K562 (cell line): Measurements from ENCODE around the gene ESR2. TPM values are rescaled to one million over a fixed set of nuclear protein-coding genes. Genes with fewer than 3 reads are reported as not detected.

Experiments
- ATAC-seq: fragments of 200-7000 bp; cut with Tn5 transposase; 3 replicates; pipeline ENCODE4 v1.9.1; 2020; ENCODE audit warnings: moderate library complexity
- BruUV-seq: library from RNA; stranded (reverse); fragments of 400-500 nt; replicated peaks from 2 replicates; lab custom pipeline; 2021; lab: Mats Ljungman, UMichigan
- CTCF ChIA-PET: fragments of 300-600 bp; formaldehyde crosslinking; extraction: SDS; loops from one replicate; lab custom pipeline; 2021; ENCODE audit warnings: low intra/inter-chr PET ratio; lab: Yijun Ruan, JAX
- POLR2A ChIA-PET: fragments of 300-600, 350-650 bp; sonication (Branson Sonifier 250); formaldehyde crosslinking; extraction: SDS; loops from one replicate; lab custom pipeline; 2021; ENCODE audit warnings: antibody characterized with exemption, inconsistent platforms; lab: Yijun Ruan, JAX
- DNase-seq, 4 experiments: peaks; one replicate each; pipeline versions ENCODE4 v3.0.0 to v3.0.0-alpha.2; 2011 to 2018; ENCODE audit warnings: low spot score in 3 of 4, mixed read lengths in 3 of 4; ENCODE audit errors: extremely low read depth in 1 of 4
- FAIRE-seq: peaks from 2 replicates; lab custom pipeline; 2011; peaks lifted over from hg19 to GRCh38; lab: Jason Lieb, UNC
- H2AFZ ChIP-seq: 2 replicates; pipeline ENCODE4 v1.6.0; 2011; ENCODE audit warnings: low read depth, low read length, control low read depth, inconsistent platforms
- H3K27ac ChIP-seq: fragments of 200-600 bp; 3 replicates; pipeline ENCODE4 v1.8.0; 2011; ENCODE audit warnings: low read depth, mild to moderate bottlenecking, control low read depth, inconsistent platforms, low read length, moderate library complexity, mixed read lengths; ENCODE audit errors: extremely low read depth
- H3K27me3 ChIP-seq, 2 experiments: fragments of 300-600 bp in 1 of 2; 2 replicates in 1 of 2; 3 replicates in 1 of 2; pipeline versions ENCODE4 v1.6.0 to v1.8.0; 2011; ENCODE audit warnings: inconsistent platforms in 2 of 2, low read length in 2 of 2, mild to moderate bottlenecking in 1 of 2, mixed read lengths in 1 of 2, moderate library complexity in 1 of 2; ENCODE audit not compliant: control insufficient read depth in 2 of 2, insufficient read depth in 2 of 2
- H3K36me3 ChIP-seq: fragments of 300-600 bp; 3 replicates; pipeline ENCODE4 v1.8.0; 2011; ENCODE audit warnings: mild to moderate bottlenecking, low read length, inconsistent platforms; ENCODE audit not compliant: control insufficient read depth, insufficient read depth
- H3K4me1 ChIP-seq, 2 experiments: fragments of 200-600 bp in 1 of 2; replicated peaks in 1 of 2; 2 replicates in 1 of 2; 3 replicates in 1 of 2; pipeline versions ENCODE4 v1.5.1 to v1.8.0; 2011; ENCODE audit warnings: inconsistent platforms in 2 of 2, low read length in 2 of 2, mild to moderate bottlenecking in 1 of 2, mixed read lengths in 1 of 2, moderate library complexity in 1 of 2; ENCODE audit not compliant: control insufficient read depth in 2 of 2, insufficient read depth in 2 of 2
- H3K4me2 ChIP-seq: 2 replicates; pipeline ENCODE4 v1.6.1; 2011; ENCODE audit warnings: low read length, control low read depth, inconsistent platforms, mixed read lengths; ENCODE audit not compliant: insufficient read depth
- H3K4me3 ChIP-seq: fragments of 200-600 bp; sonication (generic), shearing (Covaris generic); 2 replicates; pipeline ENCODE4 v1.5.1; 2016; ENCODE audit warnings: control low read depth, inconsistent platforms
- H3K79me2 ChIP-seq: fragments of 200-600 bp; 3 replicates; pipeline ENCODE4 v1.8.0; 2011; ENCODE audit warnings: low read length, inconsistent platforms; ENCODE audit not compliant: control insufficient read depth, insufficient read depth
- H3K9ac ChIP-seq, 2 experiments: 2 replicates each; pipeline versions ENCODE4 v1.6.0 to v1.6.1; 2011; ENCODE audit warnings: low read depth in 2 of 2, low read length in 2 of 2, control low read depth in 1 of 2, inconsistent platforms in 1 of 2, mild to moderate bottlenecking in 1 of 2, mixed read lengths in 1 of 2; ENCODE audit not compliant: insufficient read depth in 1 of 2
- H3K9me1 ChIP-seq: one replicate; pipeline ENCODE4 v1.6.0; 2011; ENCODE audit warnings: inconsistent platforms, mild to moderate bottlenecking, low read length, moderate library complexity; ENCODE audit not compliant: control insufficient read depth, insufficient read depth
- H3K9me3 ChIP-seq: replicated peaks from 2 replicates; pipeline ENCODE4 v1.5.1; 2011; ENCODE audit warnings: low read depth, low read length, inconsistent platforms; ENCODE audit not compliant: control insufficient read depth, insufficient read depth
- H4K20me1 ChIP-seq: replicated peaks from 2 replicates; pipeline ENCODE4 v1.6.1; 2011; ENCODE audit warnings: low read length, inconsistent platforms, mixed read lengths; ENCODE audit not compliant: control insufficient read depth, insufficient read depth
- CTCF ChIP-seq, 3 experiments: IDR thresholded peaks in 2 of 3; conservative IDR thresholded peaks in 1 of 3; 2 replicates each; pipeline ENCODE4 v1.5.1; 2011 to 2012; ENCODE audit warnings: low read length in 3 of 3, mild to moderate bottlenecking in 3 of 3, control low read depth in 2 of 3, improper control_type of control experiment in 1 of 3, inconsistent platforms in 1 of 3, low read depth in 1 of 3, mixed read lengths in 1 of 3, moderate library complexity in 1 of 3; ENCODE audit not compliant: insufficient read depth in 2 of 3
- ELF4 ChIP-seq: fragments of 450-650 bp; formaldehyde crosslinking; IDR thresholded peaks from 2 replicates; pipeline ENCODE4 v1.4.0; 2022; ENCODE audit warnings: missing genetic modification characterization
- ETS2 ChIP-seq: IDR thresholded peaks from 2 replicates; pipeline ENCODE4 v1.6.1; 2016; ENCODE audit warnings: borderline replicate concordance, missing genetic modification characterization, mild to moderate bottlenecking, moderate library complexity, missing compliant biosample characterization; ENCODE audit not compliant: poor library complexity, severe bottlenecking
- GTF3C2 ChIP-seq: IDR thresholded peaks from 3 replicates; pipeline ENCODE4 v1.6.1; 2011; ENCODE audit warnings: borderline replicate concordance, mild to moderate bottlenecking, moderate library complexity; ENCODE audit not compliant: insufficient read length; ENCODE audit errors: extremely low read depth
- HSF4 ChIP-seq: fragments of 250-450 bp; sonication (Bioruptor Pico); IDR thresholded peaks from 2 replicates; pipeline ENCODE4 v2.1.2; 2022; ENCODE audit warnings: mild to moderate bottlenecking, moderate library complexity, borderline replicate concordance
- SPI1 ChIP-seq: IDR thresholded peaks from 2 replicates; pipeline ENCODE4 v1.6.1; 2011; ENCODE audit warnings: low read depth, low read length, control low read depth, borderline replicate concordance
- SRF ChIP-seq, 2 experiments: fragments of 250-450, 450-650 bp in 1 of 2; sonication (Bioruptor Pico) in 1 of 2; sonication (generic) in 1 of 2; formaldehyde crosslinking; IDR thresholded peaks; 2 replicates each; pipeline versions ENCODE4 v1.5.0 to v1.5.1; 2020 to 2022; ENCODE audit warnings: mild to moderate bottlenecking in 1 of 2, missing genetic modification reagents in 1 of 2
- ZNF24 ChIP-seq: fragments of 450-650 bp; IDR thresholded peaks from 2 replicates; pipeline ENCODE4 v1.6.1; 2016
- ZNF398 ChIP-seq: fragments of 250-450 bp; sonication (Bioruptor Pico); IDR thresholded peaks from 2 replicates; pipeline ENCODE4 v1.8.0; 2021; ENCODE audit warnings: moderate library complexity, mild to moderate bottlenecking, inconsistent platforms
- ZNF592 ChIP-seq: fragments of 450-650 bp; IDR thresholded peaks from 2 replicates; pipeline ENCODE4 v1.6.1; 2017; ENCODE audit warnings: antibody characterized with exemption, mild to moderate bottlenecking
- ZNF668 ChIP-seq: fragments of 250-450 bp; sonication (Bioruptor Pico); IDR thresholded peaks from 2 replicates; pipeline ENCODE4 v1.8.0; 2022; ENCODE audit warnings: mild to moderate bottlenecking, inconsistent platforms
- WGBS: fragments of 100-300 bp; shearing (Covaris generic); methylation state at CpG from one replicate; pipeline ENCODE4 v1.1.6; 2016; ENCODE audit warnings: low coverage, mixed read lengths; ENCODE audit not compliant: insufficient coverage; ENCODE audit errors: missing lambda C conversion rate; 5-methylcytosine and 5-hydroxymethylcytosine counted together
- in situ Hi-C: fragments of 300-500 bp; cut with MboI; formaldehyde crosslinking; loops from 4 replicates; pipeline ENCODE4 v1.15.0; 2018; ENCODE audit warnings: inconsistent platforms, mixed read lengths
- intact Hi-C: fragments of 100-400 bp; cut with micrococcal nuclease; formaldehyde crosslinking; loops from 2 replicates; pipeline ENCODE4 v1.14.2; 2022
- polyA plus RNA-seq, 8 experiments: library from polyadenylated mRNA; depleted of rRNA in 4 of 8; stranded (reverse) in 5 of 8; unstranded in 3 of 8; fragments of >200 nt; fragmentation: Nextera tagmentation in 2 of 8; fragmentation: Illumina TruSeq in 1 of 8; extraction: Ambion mirVana in 2 of 8; extraction: Trizol in 1 of 8; gene quantifications; 2 replicates each; pipeline versions ENCODE4 v1.2.1 to v1.2.3, GENCODE V29; 2011 to 2014; ENCODE audit warnings: inconsistent platforms in 1 of 8, missing spikeins in 1 of 8
- total RNA-seq, 7 experiments: library from RNA; depleted of rRNA in 6 of 7; stranded (reverse); fragments of >200 nt in 6 of 7; fragmentation: Illumina TruSeq in 2 of 7; extraction: Trizol in 2 of 7; gene quantifications; 2 replicates each; pipeline versions ENCODE4 v1.2.1 to v1.2.3, GENCODE V29; 2011 to 2021; ENCODE audit warnings: low replicate concordance in 1 of 7

ESR2 gene
- total and polyA plus RNA-seq, 9 of the 15 experiments (the other 6 are each of a cell fraction or from before 2014, with no cell fraction given): 0.07 to 3.8 (median 2.0) TPM

- WGBS: 12% methylated on average over 7 of the region's 7 CpGs
- Histone ChIP-seq H3K4me2 (no peak overlapping the region), H3K9me3 (no peaks in the 10 kb centered on the region), H3K9me1 (no peaks in the 10 kb centered on the region), H4K20me1 (no peaks in the 10 kb centered on the region), H3K36me3 (no peaks in the 10 kb centered on the region), H3K4me3 (no peak overlapping the region), H2AFZ (no peak overlapping the region), H3K4me1 (peaks cover 7 to 8% of the 10 kb centered on the region in 2 experiments; a peak in 4 of 5 replicates), H3K9ac (no peak overlapping the region), H3K27me3 (no peaks in the 10 kb centered on the region), H3K79me2 (no peaks in the 10 kb centered on the region), H3K27ac (no peak overlapping the region)
- in situ Hi-C loops: no loop called here
- intact Hi-C loops: no loop called here
- DNase-seq (no peak), FAIRE-seq (no peak), ATAC-seq (no peak)
- CTCF ChIA-PET: no interaction called here
- no TSS peak for BruUV-seq
- POLR2A ChIA-PET: interaction anchor here (0.7 kb wide), 1 partner anchor 8 kb away, joined by 3 read pairs; no protein-coding TSS in a partner anchor
- TF ChIP-seq ZNF668 (CRISPR knock-in tag): no peak
- no peak for TF ChIP-seq ELF4 (CRISPR knock-in tag)
- TF ChIP-seq ZNF592: no peak
- no peak for TF ChIP-seq ZNF398 (CRISPR knock-in tag)
- TF ChIP-seq ETS2 (tag): no peak
- TF ChIP-seq CTCF (IDR thresholded peaks at IDR 0.05 in 2 of 3, conservative IDR thresholded peaks at IDR 0.05 in 1 of 3; ENCODE audit: insufficient read depth in 2 of 3, low read depth in 1 of 3, low read length in 3 of 3): no peak
- no peak for TF ChIP-seq GTF3C2
- TF ChIP-seq SRF (CRISPR knock-in tag; IDR thresholded peaks at IDR 0.05): no peak
- TF ChIP-seq HSF4 (CRISPR knock-in tag): no peak
- no peak for TF ChIP-seq SPI1
- no peak for TF ChIP-seq ZNF24
These were observed 76.3 kb downstream of the ESR2 start for GRCh38 chr14:64217834-64218233.
